Measurements from ENCODE around the gene UMAD1. TPM values are rescaled to one million over a fixed set of nuclear protein-coding genes. Genes with fewer than 3 reads are reported as not detected.

The UMAD1 gene
- total and polyA plus RNA-seq, 11 donors: 3.5 to 19.7 (median 15.3) TPM

DNA sequence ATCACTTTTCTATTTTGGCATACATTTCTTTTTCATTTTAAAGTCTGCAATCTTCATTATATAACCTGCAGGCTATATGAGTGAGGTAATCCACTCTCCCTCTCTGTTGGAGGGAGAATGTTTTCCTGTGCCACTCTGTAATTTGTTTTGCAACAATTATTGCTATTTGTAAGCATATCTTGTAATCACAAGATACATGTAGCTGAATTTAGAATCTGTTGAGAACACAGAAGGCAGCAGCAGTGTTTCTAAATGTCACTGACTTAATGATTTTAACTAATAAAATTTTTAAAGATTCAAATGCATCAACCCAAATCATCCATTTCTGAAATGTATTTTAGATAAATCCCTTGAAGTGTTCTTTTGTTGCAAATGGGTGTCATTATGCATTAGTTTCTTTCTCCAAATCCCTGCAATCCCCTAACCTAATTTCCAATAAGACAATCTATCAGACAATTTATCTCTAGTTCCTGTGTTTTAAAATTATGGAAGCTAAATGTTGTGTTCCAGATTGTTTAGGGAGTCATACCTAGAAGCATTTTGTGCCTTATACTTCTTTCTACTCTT lies 19.8 kb upstream of the UMAD1 start:
- DNase-seq (no peak), ATAC-seq (no peak)
- Histone ChIP-seq H3K36me3 (no peaks in the 10 kb centered on the region), H3K9me3 (no peaks in the 10 kb centered on the region), H3K27ac (no peak overlapping the region), H3K4me3 (no peak overlapping the region), H3K4me1 (no peaks in the 10 kb centered on the region), H3K27me3 (no peaks in the 10 kb centered on the region)
- intact Hi-C loops (cut with DNase I): no loop called here
- no peak for TF ChIP-seq POLR2A (IDR thresholded peaks at IDR 0.05)
- TF ChIP-seq, protein P1, sequence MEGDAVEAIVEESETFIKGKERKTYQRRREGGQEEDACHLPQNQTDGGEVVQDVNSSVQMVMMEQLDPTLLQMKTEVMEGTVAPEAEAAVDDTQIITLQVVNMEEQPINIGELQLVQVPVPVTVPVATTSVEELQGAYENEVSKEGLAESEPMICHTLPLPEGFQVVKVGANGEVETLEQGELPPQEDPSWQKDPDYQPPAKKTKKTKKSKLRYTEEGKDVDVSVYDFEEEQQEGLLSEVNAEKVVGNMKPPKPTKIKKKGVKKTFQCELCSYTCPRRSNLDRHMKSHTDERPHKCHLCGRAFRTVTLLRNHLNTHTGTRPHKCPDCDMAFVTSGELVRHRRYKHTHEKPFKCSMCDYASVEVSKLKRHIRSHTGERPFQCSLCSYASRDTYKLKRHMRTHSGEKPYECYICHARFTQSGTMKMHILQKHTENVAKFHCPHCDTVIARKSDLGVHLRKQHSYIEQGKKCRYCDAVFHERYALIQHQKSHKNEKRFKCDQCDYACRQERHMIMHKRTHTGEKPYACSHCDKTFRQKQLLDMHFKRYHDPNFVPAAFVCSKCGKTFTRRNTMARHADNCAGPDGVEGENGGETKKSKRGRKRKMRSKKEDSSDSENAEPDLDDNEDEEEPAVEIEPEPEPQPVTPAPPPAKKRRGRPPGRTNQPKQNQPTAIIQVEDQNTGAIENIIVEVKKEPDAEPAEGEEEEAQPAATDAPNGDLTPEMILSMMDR (IDR thresholded peaks at IDR 0.05): no peak

DNA sequence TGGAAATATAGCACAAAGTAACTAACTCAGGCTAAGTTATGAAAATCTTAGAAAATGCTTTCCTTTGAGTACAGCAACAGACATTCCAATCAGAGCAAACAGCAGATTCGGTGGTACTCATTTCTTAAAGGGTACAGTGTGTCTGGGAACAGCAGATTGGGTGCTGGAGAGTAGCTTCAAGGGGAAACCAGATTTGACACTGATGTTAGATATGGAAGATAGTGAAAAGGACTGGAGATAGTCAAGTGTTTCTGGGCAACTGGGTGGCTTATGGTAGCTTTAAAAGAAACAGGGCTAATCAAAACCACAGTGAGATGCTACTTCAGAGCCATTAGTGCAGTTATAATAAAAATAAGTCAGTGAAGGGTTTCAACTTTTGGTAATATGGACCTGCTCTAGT lies 12.1 kb upstream of the UMAD1 start:
- Histone ChIP-seq H3K27me3 (no peaks in the 10 kb centered on the region), H3K9me3 (peaks cover 0 to 5% (median 0%) of the 10 kb centered on the region in 12 donors), H3K4me3 (no peak overlapping the region), H3K4me1 (no peaks in the 10 kb centered on the region), H3K27ac (no peak overlapping the region), H3K36me3 (no peaks in the 10 kb centered on the region)
- TF ChIP-seq, protein P1 (IDR thresholded peaks at IDR 0.05): no peak
- TF ChIP-seq POLR2A (IDR thresholded peaks at IDR 0.05): no peak
- ATAC-seq (no peak), DNase-seq (no peak)
- 76 to 94% (median 82%) methylated on average over 1 of the region's 1 CpG for WGBS, 4 donors
- intact Hi-C loops (cut with DNase I): no loop called here

DNA sequence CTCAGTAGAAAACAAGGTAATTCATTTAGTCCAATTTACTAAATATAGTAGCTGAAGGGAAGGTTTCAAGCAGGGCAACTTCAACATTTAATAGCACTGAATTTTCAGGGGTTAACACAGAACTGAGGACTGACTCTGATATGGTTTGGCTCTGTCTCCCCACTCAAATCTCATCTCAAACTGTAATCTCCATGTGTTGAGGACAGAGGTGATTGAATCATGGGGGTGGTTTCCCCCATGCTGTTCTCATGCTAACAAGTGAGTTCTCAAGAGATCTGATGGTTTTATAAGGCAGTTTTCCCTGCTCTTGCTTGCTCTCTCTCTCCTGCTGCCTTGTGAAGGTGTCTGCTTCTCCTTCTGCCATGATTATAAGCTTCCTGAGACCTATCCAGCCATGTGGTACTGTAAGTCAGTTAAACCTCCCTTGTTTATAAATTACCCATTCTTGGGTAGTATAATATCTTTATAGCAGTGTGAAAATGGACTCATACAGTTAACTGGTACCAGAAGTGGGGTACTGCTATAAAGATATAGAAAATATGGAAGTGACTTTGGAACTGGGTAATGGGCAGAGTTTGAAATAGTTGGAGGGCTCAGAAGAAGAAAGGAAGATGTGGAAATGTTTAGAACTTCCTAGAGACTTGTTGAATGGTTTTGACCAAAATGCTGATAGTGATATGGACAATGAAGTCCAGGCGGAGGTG lies 9.8 kb upstream of the UMAD1 start:
- Histone ChIP-seq H3K4me3 (no peak overlapping the region), H3K27ac (no peak overlapping the region), H3K36me3 (peaks cover 0 to 9% (median 0%) of the 10 kb centered on the region in 9 donors), H3K4me1 (no peaks in the 10 kb centered on the region), H3K27me3 (no peaks in the 10 kb centered on the region), H3K9me3 (peaks cover 0 to 5% (median 0%) of the 10 kb centered on the region in 12 donors)
- intact Hi-C loops (cut with DNase I): loop anchor here in 1 of 10 donors (10.0 kb wide), 1 partner anchor 66 kb away; the partner anchor contains the start of gene MIOS
- DNase-seq (no peak), ATAC-seq (no peak)
- WGBS, 4 donors: 89 to 99% (median 94%) methylated on average over 1 of the region's 1 CpG
- TF ChIP-seq, protein P1 (IDR thresholded peaks at IDR 0.05): no peak
- TF ChIP-seq POLR2A (IDR thresholded peaks at IDR 0.05): no peak

DNA sequence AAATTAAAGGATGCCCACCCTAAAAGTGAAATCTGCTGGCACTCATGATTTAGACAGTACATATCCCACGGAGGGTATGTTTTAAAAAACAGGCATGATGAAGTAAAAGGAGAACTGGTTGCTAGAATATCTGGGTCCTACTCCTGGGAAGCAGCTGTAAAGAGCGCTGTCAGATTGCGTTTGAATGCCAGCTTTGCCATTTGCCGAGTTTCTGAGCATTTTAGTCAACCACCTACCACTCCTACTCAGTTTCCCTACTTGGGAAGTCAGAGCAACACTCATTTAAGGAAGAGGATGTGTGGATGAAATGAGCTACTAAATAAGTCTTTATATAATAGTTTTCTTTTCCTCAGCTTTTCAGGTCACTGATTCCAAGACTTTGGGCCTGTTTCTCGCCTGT lies 1.1 kb upstream of the UMAD1 start:
- ATAC-seq: no peak
- intact Hi-C loops (cut with DNase I): loop anchor here in 1 of 10 donors (10.0 kb wide), 1 partner anchor 75 kb away; the partner anchor contains the start of gene MIOS

More for the DNA sequence above, 1.1 kb upstream of the UMAD1 start:
- no peak for DNase-seq
- H3K36me3 ChIP-seq: peaks cover 0 to 26% (median 13%) of the 10 kb centered on the region in 9 donors
- H3K9me3 ChIP-seq: no peaks in the 10 kb centered on the region
- peak overlapping the region in 10 of 12 donors; percentile 41 to 93 (median 82) for H3K27ac ChIP-seq
- peak overlapping the region; percentile 65 to 91 (median 83) for H3K4me3 ChIP-seq
- TF ChIP-seq, protein P1 (IDR thresholded peaks at IDR 0.05): no peak
- TF ChIP-seq POLR2A (IDR thresholded peaks at IDR 0.05): no peak
- no peaks in the 10 kb centered on the region for H3K27me3 ChIP-seq
- 21 to 32% (median 29%) methylated on average over 5 of the region's 5 CpGs for WGBS, 4 donors
- peaks cover 0 to 22% (median 16%) of the 10 kb centered on the region in 12 donors for H3K4me1 ChIP-seq

Data from heart left ventricle (tissue), 16 donors.